HG03439 (cell line): ENCODE results near the gene GRAMD1B.

Experiments
- ATAC-seq: cut with Tn5 transposase; IDR thresholded peaks from one replicate; pipeline ENCODE4 v1.9.1; 2021; ENCODE audit warnings: mild to moderate bottlenecking, moderate library complexity; ENCODE audit not compliant: unreplicated experiment

GRAMD1B gene

DNA sequence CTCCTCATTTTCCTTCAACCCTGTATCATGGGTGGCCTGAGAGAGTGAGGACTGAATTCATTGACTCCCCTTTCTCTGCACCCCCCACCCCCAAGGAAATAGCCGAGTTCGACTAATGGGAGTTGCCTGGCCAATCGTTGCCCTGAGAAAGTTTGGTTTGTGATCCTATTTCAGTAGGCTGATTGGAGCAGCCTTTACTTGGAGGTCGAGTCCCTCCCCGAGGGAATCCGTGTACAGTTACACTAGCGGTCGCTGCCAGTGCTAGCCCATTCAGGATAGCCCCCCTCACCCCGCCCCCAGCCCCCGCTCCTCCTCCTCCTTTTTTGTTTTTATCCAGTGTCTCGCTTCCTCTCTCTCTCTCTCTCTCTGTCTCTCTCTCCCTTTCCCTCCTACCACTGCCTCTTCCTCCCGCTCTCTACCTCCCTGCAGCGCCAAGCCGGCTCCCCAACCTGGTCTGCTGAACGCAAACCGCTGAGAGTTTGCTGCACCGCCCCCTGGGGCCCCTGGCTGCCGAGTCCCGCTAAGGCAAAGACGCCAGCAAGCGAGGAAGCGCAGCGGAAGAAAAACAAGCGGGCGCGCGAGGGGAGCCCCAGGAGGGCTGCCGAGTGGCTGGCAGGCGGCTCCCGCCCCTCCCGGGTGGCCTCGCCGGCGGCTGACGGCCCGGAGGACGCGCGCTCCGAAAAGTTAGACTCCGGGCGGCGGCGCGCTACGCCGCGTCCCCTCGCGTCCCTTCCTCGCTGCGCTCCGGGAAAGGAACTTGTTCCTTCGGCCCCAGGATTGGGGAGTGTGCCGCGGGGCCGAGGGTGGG is at the start of gene GRAMD1B:
GRAMD1B (plus strand) TSS at position 357 of the 808 bp plus-strand sequence. CDS start 524 bp downstream, outside the sequence.
- peak; percentile 55 for ATAC-seq

DNA sequence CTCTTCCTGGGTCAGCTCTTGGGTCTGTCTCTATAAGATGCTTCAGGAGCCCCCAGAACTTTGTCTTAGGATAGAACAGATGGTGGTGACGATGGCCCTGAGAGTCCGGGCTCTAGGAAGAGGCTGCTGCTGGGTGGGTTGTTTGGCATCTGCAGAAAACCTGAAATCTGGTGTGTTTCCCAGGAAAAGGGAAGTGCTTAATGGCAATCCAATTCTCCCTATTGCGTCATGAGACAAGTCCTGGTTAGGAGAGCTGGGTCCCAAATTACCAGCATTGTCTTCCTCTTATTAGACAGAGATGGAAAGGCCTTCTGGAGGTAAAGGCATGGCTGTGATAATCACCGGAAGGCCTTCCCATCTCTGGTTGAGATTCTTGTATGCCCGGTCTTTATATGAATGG is 48.9 kb upstream of the GRAMD1B start:
- ATAC-seq = no peak

DNA sequence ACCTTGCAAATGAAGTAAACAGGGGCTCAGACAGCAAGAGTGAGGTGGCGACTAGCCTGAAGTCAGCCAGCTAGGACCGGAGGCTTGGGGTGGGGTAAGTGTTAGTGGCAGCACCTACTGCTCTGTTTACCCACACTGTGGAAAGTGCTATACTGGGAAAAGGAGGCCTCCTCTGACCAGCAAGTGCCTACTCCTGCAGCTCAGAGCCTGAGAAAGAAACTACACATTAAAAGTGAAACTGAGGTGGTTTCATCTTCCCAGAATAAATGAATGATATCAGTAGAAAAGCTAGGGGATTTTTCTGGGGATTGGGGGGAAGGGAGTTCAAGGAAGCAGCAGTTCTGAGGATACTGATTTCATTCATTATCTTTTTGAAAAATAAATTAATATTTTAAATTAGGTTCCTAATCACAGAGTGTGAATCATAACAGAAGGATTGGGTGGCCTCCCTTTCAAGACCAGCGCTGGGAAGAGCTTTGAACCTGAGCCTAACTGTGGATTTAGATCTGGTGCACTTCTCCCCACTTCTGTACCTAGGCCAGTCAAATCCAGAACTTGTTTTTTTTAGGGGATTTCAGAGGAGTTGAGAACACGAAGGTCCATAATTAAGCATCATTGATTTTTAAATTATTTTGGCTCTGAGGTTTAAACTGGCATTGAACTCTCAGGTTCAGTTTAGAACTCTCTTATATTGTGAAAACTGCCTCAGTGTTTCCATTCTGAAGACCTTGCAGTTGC is 48.1 kb upstream of the GRAMD1B start:
- ATAC-seq = peak; percentile 77

DNA sequence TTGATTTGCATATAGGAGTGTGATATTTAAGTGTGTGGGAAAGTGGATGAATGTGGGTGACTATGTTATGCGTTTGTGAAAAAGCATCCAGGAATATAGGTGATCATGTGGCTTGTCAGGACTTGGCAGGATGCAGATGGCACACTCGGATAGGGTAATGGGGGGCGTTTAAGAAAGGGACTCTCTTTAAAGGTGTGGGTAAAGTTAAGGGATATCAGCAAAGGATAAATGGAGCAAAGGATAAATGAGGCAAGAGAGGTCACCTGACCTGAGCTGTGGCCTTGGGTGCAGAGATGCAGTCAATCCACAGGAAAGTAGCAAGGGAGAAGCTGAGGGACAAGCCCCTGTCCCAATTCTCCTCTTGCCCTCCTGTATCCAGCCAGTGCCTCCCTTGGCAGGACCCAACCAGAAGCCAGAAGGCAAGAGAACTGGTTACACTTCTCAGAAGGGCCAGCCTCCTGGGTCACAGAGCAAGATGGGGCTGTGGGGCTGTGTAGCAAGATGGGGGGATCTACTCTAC is 47.5 kb upstream of the GRAMD1B start:
- peak; percentile 3 for ATAC-seq

DNA sequence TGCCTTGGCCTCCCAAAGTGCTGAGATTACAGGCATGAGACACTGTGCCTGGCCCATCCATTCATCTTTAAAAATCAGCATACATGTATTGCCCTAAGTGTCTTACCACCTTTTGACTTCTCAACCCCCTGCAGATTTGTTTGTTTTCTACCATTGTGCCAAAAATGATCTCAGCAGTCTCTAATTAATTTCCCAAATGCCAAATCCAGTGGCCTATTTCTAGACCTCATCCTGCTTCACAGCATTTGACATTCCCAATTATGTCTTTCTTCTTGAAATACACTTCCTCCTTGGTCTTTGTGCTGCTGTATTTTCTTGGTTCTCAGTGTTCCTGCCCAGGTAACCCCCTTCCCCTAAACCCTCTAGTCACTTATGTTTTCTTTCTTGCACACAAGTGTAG is 46.0 kb upstream of the GRAMD1B start:
- ATAC-seq = no peak

DNA sequence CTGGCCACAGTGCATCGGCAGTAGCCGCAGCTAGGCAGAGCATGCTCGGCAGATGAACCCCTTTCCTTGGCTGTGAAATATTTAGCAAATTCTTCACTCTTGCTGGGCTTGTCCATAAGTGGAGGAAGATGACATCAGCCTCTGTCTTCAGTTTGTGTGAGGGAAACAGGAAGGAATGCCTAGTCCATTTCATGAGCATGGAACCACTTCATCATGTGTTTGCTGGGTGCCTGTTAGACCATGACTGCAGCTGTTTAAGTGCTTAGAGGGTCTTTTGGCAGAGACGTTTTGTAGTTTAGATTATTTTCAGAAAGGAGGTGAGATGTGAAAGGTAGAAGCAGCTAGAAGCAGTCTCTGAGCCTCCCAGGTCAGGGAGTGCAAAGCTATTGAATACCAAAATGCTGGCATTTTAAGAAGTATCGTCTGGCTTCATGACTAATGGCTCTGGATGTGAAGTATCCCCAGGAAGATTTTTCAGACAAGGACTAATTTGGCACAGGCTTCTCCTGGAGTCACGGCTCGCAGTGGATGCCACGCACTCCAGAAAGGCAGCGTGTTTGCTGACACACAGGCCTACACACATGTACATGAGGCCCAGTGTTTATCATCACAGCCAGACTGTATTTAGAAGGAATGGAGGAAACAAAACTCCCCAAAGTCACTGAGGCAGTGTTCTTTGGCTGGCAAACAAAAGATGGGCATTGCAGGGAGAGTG is 43.1 kb upstream of the GRAMD1B start:
- ATAC-seq = no peak

DNA sequence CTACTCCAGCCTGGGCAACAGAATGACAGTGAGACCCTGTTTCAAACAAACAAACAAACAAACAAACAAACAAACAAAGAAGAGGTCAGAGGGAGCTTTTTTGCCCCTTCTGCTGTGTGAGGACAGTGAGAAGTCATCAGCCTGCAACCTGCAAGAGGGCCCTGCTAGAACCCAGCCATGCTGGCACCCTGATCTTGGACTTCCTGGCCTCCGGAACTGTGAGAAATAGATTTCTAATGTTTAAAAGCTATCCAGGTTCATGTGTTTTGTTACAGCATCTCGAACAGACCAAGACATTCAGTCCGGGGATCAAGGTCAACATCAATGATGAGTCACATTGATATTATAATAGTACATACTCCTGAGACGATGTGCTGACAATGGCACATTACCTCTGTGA is 41.4 kb upstream of the GRAMD1B start:
- ATAC-seq = no peak

DNA sequence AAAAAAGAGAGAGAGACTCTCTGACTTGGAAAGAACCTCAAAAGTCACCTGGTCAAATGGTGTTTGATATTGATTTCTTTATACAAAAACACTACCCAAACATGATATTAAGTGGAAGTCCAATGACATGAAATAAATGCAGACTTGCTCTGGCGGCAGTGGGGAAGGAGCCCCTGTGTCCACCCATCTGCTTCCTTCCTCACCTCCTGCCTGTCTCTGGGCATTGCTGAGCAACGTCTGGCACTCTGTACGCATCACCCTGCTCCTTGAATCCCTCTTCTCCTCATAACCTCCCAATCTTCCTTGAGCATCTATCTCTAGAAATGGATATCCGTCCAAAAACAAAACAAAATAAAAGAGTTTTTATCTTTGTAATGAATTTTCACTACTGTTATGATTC is 39.9 kb upstream of the GRAMD1B start:
- ATAC-seq = no peak

DNA sequence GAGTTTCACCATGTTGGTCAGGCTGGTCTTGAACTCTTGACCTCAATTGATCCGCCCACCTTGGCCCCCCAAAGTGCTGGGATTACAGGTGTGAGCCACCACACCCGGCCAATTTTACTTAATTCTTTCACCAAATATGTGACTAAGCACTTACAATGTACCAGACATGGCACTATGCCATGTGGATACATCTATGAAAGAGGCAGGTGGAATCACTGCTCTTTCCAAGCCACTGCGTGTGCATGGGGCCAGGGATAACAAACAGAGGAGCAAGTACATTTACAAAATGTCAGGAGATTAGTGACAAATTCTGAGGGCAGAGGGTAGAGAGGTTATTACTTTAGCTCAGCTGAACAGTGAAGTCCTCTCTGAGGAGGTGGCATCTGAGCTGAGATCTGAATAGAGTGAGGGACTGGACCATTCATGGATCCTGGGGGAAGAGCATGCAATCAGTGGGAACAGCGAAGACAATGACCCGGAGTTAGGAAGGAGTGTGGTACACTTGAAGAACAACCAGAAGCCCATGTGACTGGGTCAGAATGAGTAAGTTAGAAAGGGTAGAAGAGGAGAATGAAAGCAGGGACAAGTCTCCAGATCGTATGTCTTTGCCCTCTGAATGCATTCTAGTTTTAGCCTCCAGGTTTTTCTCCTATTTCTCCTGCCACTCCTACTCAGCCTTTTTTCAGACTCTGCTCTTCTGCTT is 38.3 kb upstream of the GRAMD1B start:
- ATAC-seq = no peak

DNA sequence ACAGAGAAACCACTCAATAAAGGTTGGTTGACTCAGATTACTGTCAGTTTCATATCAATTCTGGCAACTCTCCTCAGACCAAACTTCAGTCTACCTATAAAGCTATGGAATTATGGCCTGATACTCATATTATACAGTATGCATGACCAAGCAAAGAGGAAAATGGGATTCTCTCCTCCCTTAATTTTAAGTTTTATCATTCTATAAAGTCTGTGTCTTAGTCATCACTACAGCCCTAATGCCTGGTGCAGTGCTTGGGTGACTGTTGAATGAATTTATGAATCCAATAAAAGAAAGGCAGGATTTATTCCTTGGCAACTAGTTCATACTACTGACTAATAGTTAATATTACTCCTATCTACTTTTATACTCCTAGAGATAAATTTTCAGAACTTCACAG is 37.6 kb upstream of the GRAMD1B start:
- no peak for ATAC-seq

DNA sequence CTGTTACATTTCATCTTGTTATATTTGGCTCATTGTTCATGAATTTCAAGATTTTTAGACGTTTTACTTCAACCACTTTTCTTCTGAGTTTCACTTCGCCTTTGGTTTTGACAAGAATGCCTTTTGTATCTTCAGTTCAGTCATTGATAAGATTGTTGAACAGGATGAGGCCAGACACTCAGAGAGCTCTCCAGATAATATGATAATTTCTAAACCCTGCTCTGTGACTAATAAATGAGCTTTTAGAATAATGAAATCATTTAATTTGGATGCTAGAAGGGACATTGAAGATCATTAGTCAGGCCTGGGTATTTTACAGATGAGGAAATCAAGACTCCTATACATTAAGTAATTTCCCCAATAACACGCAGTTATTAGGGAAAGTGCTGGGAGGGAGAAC is 37.2 kb upstream of the GRAMD1B start:
- no peak for ATAC-seq

DNA sequence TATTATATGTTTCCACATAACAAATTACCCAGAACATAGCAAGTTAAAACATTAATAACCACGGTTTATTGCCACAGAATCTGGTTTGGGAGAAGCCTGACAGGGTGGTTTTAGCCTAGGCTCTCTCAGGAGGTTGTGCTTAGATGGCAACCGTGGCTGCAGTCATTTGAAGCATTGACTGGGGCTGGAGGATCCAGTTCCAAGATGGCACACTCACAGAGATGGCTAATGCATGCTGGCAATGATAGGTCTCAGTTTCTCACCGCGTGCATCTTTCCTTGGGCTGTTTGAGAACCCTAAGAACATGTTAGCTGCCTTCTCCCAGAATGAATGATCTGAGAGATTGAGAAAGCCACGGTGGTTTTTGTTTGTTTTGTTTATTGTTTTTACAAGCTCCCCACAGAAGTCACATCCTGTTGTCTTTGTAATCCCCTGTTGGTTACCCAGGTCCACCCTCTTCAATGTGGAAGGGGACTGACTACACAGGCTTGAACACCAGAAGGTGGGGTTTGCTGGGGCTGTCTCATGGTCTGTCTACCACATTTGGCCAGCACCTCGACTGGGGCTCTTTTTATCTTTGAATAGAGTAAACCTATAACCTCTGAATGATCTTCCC is 36.6 kb upstream of the GRAMD1B start:
- no peak for ATAC-seq

DNA sequence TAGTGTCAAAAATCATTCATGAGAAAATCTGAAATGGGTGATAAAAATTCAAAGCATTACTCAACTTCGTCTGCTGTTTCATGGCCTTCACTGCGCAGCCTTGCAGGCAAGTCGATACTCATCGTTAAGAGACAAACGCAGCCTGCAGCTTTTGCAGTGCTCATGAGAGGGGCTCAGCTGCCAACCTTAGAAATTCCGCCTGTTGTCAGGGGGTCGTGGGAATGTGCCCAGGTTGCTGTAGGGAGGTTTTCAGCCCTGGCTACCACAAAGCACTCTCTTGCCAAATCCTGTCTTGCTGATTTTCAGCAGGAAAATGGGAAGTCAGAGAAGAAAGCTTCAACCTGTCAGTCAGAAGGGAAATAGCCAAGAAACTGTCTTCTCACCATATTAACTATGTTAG is 25.4 kb upstream of the GRAMD1B start:
- no peak for ATAC-seq

DNA sequence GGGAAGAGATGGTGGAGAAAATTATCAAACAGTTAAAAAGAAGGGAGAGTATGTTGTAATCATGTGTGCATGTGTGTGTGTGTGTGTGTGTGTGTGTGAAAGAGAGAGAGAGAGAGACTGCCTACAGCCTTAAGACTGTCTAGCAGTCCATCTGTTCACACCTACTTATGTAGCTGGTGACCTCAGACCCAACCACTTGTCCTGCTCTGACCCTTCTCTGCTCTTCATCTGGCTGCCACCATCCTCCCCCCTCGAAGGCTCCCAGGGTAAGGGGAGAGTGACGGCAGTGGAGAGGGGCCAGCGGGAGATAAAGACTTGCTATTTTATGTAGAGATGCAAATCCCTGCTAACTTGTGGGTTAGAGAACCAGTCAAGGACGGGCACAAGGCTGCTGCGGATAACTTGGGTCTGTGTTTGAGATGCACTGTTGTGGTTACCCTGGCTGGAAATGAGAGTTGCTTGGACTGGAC is 24.9 kb upstream of the GRAMD1B start:
- no peak for ATAC-seq

DNA sequence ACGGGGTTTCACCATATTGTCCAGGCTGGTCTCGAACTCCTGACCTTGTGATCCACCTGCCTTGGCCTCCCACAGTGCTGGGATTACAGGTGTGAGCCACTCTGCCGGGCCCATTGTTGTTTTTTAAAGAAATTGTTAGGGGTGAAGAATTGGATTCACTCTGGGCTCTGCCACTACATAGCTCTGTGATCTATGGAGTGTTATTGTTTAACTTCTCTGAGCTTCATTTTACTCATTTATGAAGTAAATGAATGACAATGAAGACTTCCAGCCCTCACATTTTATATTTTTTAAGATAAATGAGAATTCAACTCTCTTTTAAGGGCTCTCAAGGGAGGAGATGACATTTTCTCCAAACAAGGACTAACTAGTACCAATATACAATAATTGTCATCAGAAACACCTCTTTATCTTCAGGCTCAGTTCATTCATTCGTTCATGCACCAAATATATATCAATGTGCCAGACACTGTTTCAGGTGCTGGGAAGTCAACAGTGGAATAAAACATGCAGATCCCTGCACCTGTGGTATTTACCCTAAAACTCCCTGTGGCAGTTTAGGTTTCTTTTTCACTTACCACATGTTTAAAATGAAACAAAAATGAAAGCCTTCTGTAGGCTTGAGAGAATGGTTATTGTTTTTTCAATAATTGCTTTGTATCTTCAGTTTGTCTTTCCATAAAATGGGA is 23.5 kb upstream of the GRAMD1B start:
- peak; percentile 62 for ATAC-seq

DNA sequence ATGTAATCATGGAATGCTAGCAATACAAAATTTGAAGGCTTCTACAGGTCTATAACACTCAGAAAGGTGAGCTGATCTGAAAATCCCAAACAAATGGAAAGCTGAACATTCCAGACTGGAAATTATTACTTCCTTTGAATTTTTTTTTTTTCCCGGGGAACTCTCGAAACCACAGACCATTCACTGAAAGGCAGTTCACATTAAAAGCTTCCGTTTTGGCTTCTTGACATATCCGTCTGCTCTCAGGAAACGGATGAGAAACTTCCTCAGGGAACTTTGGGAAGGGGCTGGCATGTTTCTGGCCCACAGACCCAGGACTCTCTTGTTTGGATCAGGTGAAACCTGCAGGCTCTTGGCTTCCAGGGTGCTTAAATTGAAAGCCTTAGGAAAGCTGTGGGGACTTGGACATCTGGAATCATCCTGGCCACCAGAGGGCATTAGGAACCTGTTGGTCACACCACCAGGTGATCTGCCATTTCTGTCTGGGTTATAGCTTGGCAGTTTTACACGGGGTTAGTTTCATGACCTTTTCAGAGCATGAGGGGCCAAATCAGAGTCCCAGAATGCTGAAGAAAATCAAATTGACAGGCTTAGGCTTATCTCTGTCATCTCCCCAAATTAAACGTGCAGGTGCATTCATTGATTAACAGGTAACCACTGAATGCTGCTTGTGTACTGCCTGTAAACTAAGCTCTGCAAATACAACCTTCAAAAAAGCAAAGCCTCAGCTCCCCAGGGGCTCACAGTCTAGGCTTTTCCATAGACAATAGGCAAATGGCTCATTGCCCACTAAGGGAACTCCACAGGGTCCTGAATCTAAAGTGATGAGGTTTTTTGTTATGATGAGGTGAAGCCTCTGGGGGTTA is 22.7 kb upstream of the GRAMD1B start:
- no peak for ATAC-seq

DNA sequence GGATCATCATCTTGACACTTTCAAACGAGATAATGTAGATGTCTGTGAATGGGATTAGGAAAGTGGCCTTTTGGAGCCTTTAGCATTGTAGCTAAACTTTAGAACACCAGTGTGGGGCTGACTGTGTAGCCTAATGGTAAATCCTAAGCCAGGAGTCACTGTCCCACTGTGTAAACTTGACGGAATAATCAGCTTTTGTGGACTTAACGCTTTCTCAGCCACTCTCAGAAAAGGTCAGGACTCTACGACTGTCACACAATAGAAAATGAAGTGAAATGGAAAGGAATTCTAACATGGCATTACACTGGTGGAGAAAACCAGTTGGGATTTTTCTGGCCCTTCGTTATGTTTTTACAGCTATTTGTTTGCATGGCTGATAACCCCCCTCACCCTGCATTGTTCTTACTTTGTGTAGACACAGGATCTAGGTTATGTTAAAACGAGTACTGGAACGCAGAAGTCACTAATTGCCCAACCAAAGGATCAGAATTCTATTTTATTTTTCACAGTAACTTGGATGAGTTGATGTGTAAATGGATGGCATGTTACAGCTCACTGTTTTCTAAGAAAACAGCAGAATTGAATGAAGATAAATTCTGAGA is 22.0 kb upstream of the GRAMD1B start:
- no peak for ATAC-seq
